GM18873 (cell line): ENCODE data around the gene DNM3.
"Not testable (repeated sequence)": the region's sequence is repeated elsewhere in the genome, so short reads cannot be mapped to it uniquely, and the experiment has no call there.

Experiments
- ATAC-seq: cut with Tn5 transposase; IDR thresholded peaks from one replicate; pipeline ENCODE4 v1.9.1; 2021; ENCODE audit warnings: mild to moderate bottlenecking, moderate library complexity, moderate number of reproducible peaks; ENCODE audit not compliant: unreplicated experiment, low FRiP score

The DNM3 gene

GRCh38 chr1:171841050-171841910, at the start of gene DNM3:
Gene DNM3, plus strand, starts transcription at chr1:171841498. Its CDS starts 159 bp downstream, at chr1:171841657.
- peak; percentile 48 for ATAC-seq

GRCh38 chr1:171792656-171793369, 48.5 kb upstream of the DNM3 start:
- no peak for ATAC-seq

- ATAC-seq = no peak
Measured at GRCh38 chr1:171793636-171794035, 47.7 kb upstream of the DNM3 start.

- ATAC-seq = no peak
Measured at GRCh38 chr1:171794085-171794484, 47.2 kb upstream of the DNM3 start.

GRCh38 chr1:171796592-171796991, 44.7 kb upstream of the DNM3 start:
- ATAC-seq = no peak

GRCh38 chr1:171798311-171798710, 43.0 kb upstream of the DNM3 start:
- no peak for ATAC-seq

- no peak for ATAC-seq
Measured at GRCh38 chr1:171798765-171799164, 42.5 kb upstream of the DNM3 start.

GRCh38 chr1:171799166-171799565, 42.1 kb upstream of the DNM3 start:
- ATAC-seq = no peak

GRCh38 chr1:171799698-171800097, 41.6 kb upstream of the DNM3 start:
- not testable (repeated sequence) for ATAC-seq

GRCh38 chr1:171800342-171800741, 41.0 kb upstream of the DNM3 start:
- no peak for ATAC-seq

- ATAC-seq = no peak
Measured at GRCh38 chr1:171800851-171801250, 40.4 kb upstream of the DNM3 start.

- ATAC-seq = no peak
Measured at GRCh38 chr1:171801487-171801891, 39.8 kb upstream of the DNM3 start.

GRCh38 chr1:171802207-171802606, 39.1 kb upstream of the DNM3 start:
- no peak for ATAC-seq

- no peak for ATAC-seq
Measured at GRCh38 chr1:171803045-171803444, 38.3 kb upstream of the DNM3 start.

GRCh38 chr1:171803461-171804022, 37.8 kb upstream of the DNM3 start:
- ATAC-seq = no peak

- peak; percentile 66 for ATAC-seq
Measured at GRCh38 chr1:171805395-171806115, 35.7 kb upstream of the DNM3 start.

- ATAC-seq = no peak
Measured at GRCh38 chr1:171807556-171807955, 33.7 kb upstream of the DNM3 start.

- ATAC-seq = no peak
Measured at GRCh38 chr1:171809834-171810233, 31.5 kb upstream of the DNM3 start.

GRCh38 chr1:171811672-171812071, 29.6 kb upstream of the DNM3 start:
- no peak for ATAC-seq

GRCh38 chr1:171814692-171815091, 26.6 kb upstream of the DNM3 start:
- ATAC-seq = no peak
